Activated CD4-positive, alpha-beta T cell treated with anti-CD3 and anti-CD28 coated beads, Interleukin-2, amount 10 ng/mL, durations not matched to agents 7 days and 5 days (primary cell): ENCODE measurements around the gene PDGFC. TPM values are rescaled to one million over a fixed set of nuclear protein-coding genes. Genes with fewer than 3 reads are reported as not detected.

Experiments used
- CTCF ChIA-PET: fragments of 350-600 bp; sonication (Branson Sonifier 250); formaldehyde crosslinking; loops from one replicate; lab custom pipeline; 2021; ENCODE audit warnings: antibody characterized with exemption; lab: Charles Lee
- POLR2A ChIA-PET: fragments of 350-600 bp; sonication (Branson Sonifier 250); formaldehyde crosslinking; loops from one replicate; lab custom pipeline; 2021; ENCODE audit warnings: antibody characterized with exemption; lab: Charles Lee
- DNase-seq: peaks from one replicate; pipeline ENCODE4 v3.0.0-alpha.2; 2020
- H3K27ac Mint-ChIP-seq: one replicate; pipeline ENCODE4 v1.8.0; 2021; ENCODE audit warnings: mild to moderate bottlenecking, moderate library complexity, mixed read lengths
- H3K27me3 Mint-ChIP-seq: one replicate; pipeline ENCODE4 v1.8.0; 2021; ENCODE audit warnings: mixed read lengths
- H3K36me3 Mint-ChIP-seq: one replicate; pipeline ENCODE4 v1.8.0; 2021; ENCODE audit warnings: low read depth, mixed read lengths
- H3K4me1 Mint-ChIP-seq: one replicate; pipeline ENCODE4 v1.8.0; 2021; ENCODE audit warnings: mixed read lengths
- H3K4me3 Mint-ChIP-seq: one replicate; pipeline ENCODE4 v1.8.0; 2021; ENCODE audit warnings: mild to moderate bottlenecking, moderate library complexity, mixed read lengths
- H3K9me3 Mint-ChIP-seq: one replicate; pipeline ENCODE4 v1.8.0; 2021; ENCODE audit warnings: mixed read lengths
- total RNA-seq, 2 experiments: library from RNA; stranded (reverse); gene quantifications; one replicate each; pipeline ENCODE4 v1.2.3, GENCODE V29; 2021

PDGFC gene
- total RNA-seq, result not detected

DNA sequence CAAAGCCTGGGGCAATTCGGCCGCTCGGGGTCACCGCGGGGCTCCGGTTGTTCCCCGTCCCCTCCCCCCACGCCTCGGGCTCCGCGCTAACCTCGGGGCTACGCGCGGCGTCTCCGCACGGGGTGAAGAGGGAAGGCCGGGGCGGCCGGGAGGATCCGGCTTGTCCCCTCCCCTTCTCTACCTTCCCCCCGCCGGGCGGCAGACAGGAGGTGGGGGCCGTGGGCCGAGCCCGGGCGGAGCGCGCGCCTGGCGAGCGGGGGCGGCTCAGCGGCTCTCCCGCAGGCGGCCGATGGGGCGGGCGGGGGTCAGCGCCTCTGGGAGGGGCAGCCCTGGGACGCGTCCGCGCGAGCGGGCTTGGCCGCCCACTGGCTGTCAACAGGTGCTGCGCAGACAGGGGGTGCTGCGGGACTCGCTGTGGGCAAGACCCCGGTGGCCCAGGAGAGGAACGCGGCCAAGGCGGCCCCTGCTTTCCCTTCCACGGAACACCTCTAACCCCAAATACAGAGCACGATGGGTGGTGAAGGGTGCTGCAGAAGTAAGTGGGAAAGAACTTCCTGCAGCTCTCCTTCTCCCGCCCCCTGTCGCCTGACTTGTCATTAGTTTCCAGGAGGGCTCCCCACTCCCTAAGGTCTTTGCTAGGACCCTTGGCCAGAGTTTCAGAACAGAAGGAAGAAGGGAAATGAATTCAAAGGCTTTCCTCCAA, at the start of gene PDGFC:
PDGFC (minus strand) TSS at position 124 of the 703 bp plus-strand sequence. CDS start 896 bp downstream, outside the sequence.
- POLR2A ChIA-PET, result no interaction called here
- Mint-ChIP-seq H3K4me3 (peak within 1 kb of the TSS; percentile 33), H3K27me3 (peaks cover 56% of the 10 kb centered on the region), H3K27ac (no peak within 1 kb of the TSS), H3K36me3 (no peaks in the 10 kb centered on the region), H3K9me3 (no peaks in the 10 kb centered on the region), H3K4me1 (peaks cover 4% of the 10 kb centered on the region)
- DNase-seq, result no peak
- CTCF ChIA-PET, result no interaction called here

- Mint-ChIP-seq H3K9me3 (no peaks in the 10 kb centered on the region), H3K36me3 (no peaks in the 10 kb centered on the region), H3K27me3 (no peaks in the 10 kb centered on the region), H3K27ac (no peak overlapping the region), H3K4me1 (no peaks in the 10 kb centered on the region), H3K4me3 (no peak overlapping the region)
- DNase-seq, result no peak
- ChIA-PET CTCF (no interaction called here), POLR2A (no interaction called here)
Measured at GRCh38 chr4:157020882-157021281, 49.3 kb upstream of the PDGFC start.

DNA sequence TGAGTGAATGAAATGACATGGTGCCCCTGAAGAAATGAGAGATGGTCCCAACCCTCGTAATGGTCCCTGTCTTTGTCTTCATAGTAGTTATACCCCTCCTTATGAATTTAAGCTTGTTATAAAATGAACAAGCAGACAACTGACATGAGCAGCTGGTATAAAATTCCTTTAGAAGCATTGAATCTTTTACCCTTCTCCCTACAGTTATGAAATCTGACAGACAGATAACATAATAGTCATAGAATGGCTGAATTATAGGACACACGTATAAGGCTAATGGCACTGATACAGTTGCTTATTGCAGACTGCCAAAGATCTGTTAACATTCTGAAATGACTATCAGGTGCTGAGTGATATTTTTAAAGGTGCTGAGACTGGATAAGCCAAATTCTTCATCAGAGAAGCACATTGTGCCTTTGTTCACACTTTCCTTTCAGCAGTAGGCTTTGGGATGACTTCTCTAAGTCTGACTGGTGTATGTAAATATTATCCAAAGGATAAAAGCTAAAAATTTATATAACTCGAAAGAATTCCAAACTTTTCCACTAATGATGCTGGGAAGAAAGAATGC, 47.4 kb upstream of the PDGFC start:
- no peaks in the 10 kb centered on the region for H3K36me3 Mint-ChIP-seq
- H3K4me1 Mint-ChIP-seq, result no peaks in the 10 kb centered on the region
- no peak overlapping the region for H3K4me3 Mint-ChIP-seq
- no peak for DNase-seq
- ChIA-PET POLR2A (no interaction called here), CTCF (no interaction called here)
- no peaks in the 10 kb centered on the region for H3K27me3 Mint-ChIP-seq
- H3K27ac Mint-ChIP-seq, result no peak overlapping the region
- H3K9me3 Mint-ChIP-seq, result no peaks in the 10 kb centered on the region

- POLR2A ChIA-PET, result no interaction called here
- CTCF ChIA-PET, result no interaction called here
- H3K9me3 Mint-ChIP-seq, result no peaks in the 10 kb centered on the region
- no peak overlapping the region for H3K27ac Mint-ChIP-seq
- no peaks in the 10 kb centered on the region for H3K4me1 Mint-ChIP-seq
- H3K36me3 Mint-ChIP-seq, result no peaks in the 10 kb centered on the region
- H3K27me3 Mint-ChIP-seq, result no peaks in the 10 kb centered on the region
- no peak for DNase-seq
- H3K4me3 Mint-ChIP-seq, result no peak overlapping the region
Measured at GRCh38 chr4:157014621-157015591, 43.3 kb upstream of the PDGFC start.

DNA sequence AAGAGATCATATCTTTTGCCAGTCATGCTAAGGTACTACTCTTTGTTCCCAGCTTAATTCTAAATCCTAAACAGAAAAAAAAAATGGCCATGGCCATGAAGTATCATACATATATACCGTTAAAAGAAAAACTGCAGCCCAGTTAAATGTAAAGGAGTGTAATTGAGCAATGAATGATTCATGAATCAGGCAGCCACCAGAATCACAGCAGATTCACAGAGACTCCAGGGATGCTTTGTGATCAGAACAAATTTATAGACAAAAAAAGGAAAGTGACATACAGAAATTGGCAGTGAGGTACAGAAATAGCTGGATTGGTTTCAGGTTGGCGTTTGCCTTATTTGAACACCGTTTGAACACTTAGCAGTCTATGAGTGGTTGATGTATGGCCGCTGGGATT, 42.1 kb upstream of the PDGFC start:
- Mint-ChIP-seq H3K9me3 (no peaks in the 10 kb centered on the region), H3K27me3 (no peaks in the 10 kb centered on the region), H3K4me3 (no peak overlapping the region), H3K36me3 (no peaks in the 10 kb centered on the region), H3K4me1 (no peaks in the 10 kb centered on the region), H3K27ac (no peak overlapping the region)
- no peak for DNase-seq
- CTCF ChIA-PET, result no interaction called here
- POLR2A ChIA-PET, result no interaction called here

DNA sequence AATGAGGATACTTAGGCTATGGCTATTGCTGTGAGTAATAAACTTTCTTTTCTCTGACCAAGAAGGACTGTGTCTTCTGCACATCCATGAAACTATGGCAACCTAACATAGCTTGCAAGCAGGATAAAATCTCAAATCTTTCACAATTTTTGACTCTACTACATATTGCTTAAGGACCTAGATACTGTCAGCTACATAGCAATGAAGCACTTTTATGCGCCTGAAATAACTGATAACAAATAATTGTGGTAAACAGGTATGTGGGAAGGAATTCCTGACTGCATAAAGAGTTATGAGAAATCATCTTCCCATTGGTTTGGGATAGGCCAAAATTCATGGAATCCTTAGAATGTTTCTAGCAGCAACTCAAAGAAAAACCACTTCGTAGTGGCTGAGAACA, 41.2 kb upstream of the PDGFC start:
- no peaks in the 10 kb centered on the region for H3K27me3 Mint-ChIP-seq
- H3K9me3 Mint-ChIP-seq, result no peaks in the 10 kb centered on the region
- no peak for DNase-seq
- no peak overlapping the region for H3K27ac Mint-ChIP-seq
- no peak overlapping the region for H3K4me3 Mint-ChIP-seq
- ChIA-PET POLR2A (no interaction called here), CTCF (no interaction called here)
- H3K4me1 Mint-ChIP-seq, result no peaks in the 10 kb centered on the region
- no peaks in the 10 kb centered on the region for H3K36me3 Mint-ChIP-seq

GRCh38 chr4:157012296-157012695, 40.7 kb upstream of the PDGFC start:
- no peak overlapping the region for H3K27ac Mint-ChIP-seq
- no peak overlapping the region for H3K4me3 Mint-ChIP-seq
- DNase-seq, result no peak
- CTCF ChIA-PET, result no interaction called here
- no peaks in the 10 kb centered on the region for H3K9me3 Mint-ChIP-seq
- POLR2A ChIA-PET, result no interaction called here
- no peaks in the 10 kb centered on the region for H3K36me3 Mint-ChIP-seq
- H3K27me3 Mint-ChIP-seq, result no peaks in the 10 kb centered on the region
- H3K4me1 Mint-ChIP-seq, result no peaks in the 10 kb centered on the region

DNA sequence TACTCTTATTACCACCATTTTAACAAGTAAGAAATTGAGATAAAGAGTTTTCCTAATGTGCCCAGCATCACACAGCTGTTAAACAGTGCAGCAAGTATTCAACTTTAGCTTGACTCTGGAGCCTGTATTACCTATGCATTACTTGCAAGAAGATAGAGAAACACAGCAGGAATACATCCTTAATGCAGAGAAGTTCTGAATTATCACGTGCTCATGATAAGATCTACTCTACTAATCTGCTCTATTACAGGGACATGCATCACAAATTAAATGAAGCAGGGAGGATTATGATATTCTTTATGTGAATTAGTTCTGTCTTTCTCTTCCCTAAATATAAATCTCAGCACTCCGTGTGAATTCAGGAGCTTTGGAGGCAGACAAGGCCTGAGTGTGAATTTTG, 39.0 kb upstream of the PDGFC start:
- Mint-ChIP-seq H3K4me1 (no peaks in the 10 kb centered on the region), H3K27ac (no peak overlapping the region), H3K27me3 (no peaks in the 10 kb centered on the region), H3K4me3 (no peak overlapping the region), H3K9me3 (no peaks in the 10 kb centered on the region), H3K36me3 (no peaks in the 10 kb centered on the region)
- ChIA-PET POLR2A (no interaction called here), CTCF (no interaction called here)
- no peak for DNase-seq

DNA sequence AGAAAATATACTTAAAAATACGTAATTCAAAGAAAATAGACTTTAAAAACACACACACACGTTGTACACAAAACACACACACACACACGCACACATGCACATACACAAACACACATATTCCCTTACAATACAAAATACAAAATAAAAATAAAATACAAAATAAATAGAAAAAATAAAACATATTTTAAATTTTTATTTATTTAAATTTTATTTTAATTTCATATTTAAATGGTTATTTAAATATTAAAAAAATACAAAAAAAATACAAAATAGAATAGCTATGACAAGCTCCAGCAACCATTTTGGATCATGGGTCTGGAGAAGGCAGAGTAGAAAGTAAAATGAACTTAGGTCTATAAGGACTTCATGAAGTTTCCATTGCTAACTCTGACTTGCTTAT, 34.2 kb upstream of the PDGFC start:
- no peaks in the 10 kb centered on the region for H3K4me1 Mint-ChIP-seq
- ChIA-PET CTCF (no interaction called here), POLR2A (no interaction called here)
- DNase-seq, result no peak
- H3K27ac Mint-ChIP-seq, result no peak overlapping the region
- H3K9me3 Mint-ChIP-seq, result no peaks in the 10 kb centered on the region
- no peaks in the 10 kb centered on the region for H3K36me3 Mint-ChIP-seq
- H3K27me3 Mint-ChIP-seq, result no peaks in the 10 kb centered on the region
- H3K4me3 Mint-ChIP-seq, result no peak overlapping the region

GRCh38 chr4:157005193-157005592, 33.6 kb upstream of the PDGFC start:
- ChIA-PET POLR2A (no interaction called here), CTCF (no interaction called here)
- no peaks in the 10 kb centered on the region for H3K27me3 Mint-ChIP-seq
- H3K27ac Mint-ChIP-seq, result no peak overlapping the region
- H3K4me1 Mint-ChIP-seq, result no peaks in the 10 kb centered on the region
- H3K4me3 Mint-ChIP-seq, result no peak overlapping the region
- no peak for DNase-seq
- H3K9me3 Mint-ChIP-seq, result no peaks in the 10 kb centered on the region
- no peaks in the 10 kb centered on the region for H3K36me3 Mint-ChIP-seq

DNA sequence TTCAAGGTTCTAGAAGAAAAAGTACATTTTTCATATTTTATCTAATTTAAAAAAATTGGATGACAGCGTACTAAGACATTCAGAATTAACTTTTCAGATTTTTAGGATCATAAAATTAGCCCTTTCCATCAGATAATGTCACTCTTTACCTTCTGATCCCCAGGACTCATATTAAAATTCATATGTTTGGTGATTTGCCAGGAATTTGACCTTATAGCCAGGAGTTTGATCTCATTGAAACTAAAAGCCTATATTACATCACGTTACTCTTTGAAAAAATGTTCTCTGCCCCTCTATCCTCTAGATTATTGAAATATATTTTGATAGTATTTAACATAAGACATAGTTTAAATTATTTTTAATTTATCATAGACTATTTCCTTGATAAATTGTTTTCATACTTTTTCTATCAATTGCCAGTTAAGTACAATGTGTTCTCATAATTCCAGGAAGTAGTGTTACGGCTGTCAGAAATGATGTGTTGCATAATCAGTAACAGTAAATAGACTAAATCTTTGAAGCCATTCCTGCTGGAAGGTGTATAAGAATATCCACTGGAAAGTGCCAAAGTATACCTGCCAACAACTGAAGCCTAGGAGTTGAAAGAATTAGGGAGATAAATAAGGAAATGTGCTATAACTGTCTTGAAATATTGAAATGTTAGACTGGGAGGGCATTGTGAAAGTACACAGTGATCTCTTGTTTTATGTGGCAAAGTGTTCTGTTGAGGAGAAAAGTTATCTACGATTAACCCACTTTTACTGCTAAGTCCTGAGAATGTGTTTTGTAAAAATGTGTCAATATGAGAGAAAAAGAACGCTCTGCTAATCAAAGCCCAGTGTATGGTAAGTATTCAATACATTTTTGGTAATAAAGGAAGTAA, 32.9 kb upstream of the PDGFC start:
- Mint-ChIP-seq H3K4me1 (no peaks in the 10 kb centered on the region), H3K9me3 (no peaks in the 10 kb centered on the region), H3K27me3 (no peaks in the 10 kb centered on the region), H3K27ac (no peak overlapping the region), H3K4me3 (no peak overlapping the region), H3K36me3 (no peaks in the 10 kb centered on the region)
- CTCF ChIA-PET, result no interaction called here
- no peak for DNase-seq
- POLR2A ChIA-PET, result no interaction called here

DNA sequence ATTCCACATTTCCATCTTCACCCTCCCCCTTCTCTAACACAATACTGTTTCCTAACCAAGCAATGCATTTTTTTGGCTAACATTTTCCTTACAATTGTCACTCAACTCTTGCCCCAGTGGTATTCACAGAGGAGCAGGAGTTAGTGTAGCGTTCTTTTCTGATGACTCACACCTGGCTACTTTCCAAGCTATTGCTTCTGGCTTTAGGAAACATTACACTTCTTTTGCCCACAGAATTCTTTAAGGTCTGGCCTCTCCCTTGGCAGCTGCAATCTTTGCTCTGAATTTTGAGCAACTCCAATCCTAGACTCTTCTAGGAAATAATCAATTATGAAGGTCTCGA, 27.5 kb upstream of the PDGFC start:
- POLR2A ChIA-PET, result no interaction called here
- CTCF ChIA-PET, result no interaction called here
- Mint-ChIP-seq H3K27me3 (no peaks in the 10 kb centered on the region), H3K36me3 (no peaks in the 10 kb centered on the region), H3K9me3 (peaks cover 3% of the 10 kb centered on the region), H3K4me3 (no peak overlapping the region), H3K4me1 (no peaks in the 10 kb centered on the region), H3K27ac (no peak overlapping the region)
- no peak for DNase-seq
